ENCODE measurements around the gene EXOSC7. TPM values are rescaled to one million over a fixed set of nuclear protein-coding genes. Genes with fewer than 3 reads are reported as not detected.

Gene EXOSC7
- total and polyA plus RNA-seq, 7 donors = 27.8 to 54.8 (median 39.4) TPM

- ATAC-seq = no peak
- WGBS, 3 donors = 95 to 98% (median 96%) methylated on average over 3 of the region's 3 CpGs
These were observed 23.4 kb upstream of the EXOSC7 start for GRCh38 chr3:44952689-44953088.

DNA sequence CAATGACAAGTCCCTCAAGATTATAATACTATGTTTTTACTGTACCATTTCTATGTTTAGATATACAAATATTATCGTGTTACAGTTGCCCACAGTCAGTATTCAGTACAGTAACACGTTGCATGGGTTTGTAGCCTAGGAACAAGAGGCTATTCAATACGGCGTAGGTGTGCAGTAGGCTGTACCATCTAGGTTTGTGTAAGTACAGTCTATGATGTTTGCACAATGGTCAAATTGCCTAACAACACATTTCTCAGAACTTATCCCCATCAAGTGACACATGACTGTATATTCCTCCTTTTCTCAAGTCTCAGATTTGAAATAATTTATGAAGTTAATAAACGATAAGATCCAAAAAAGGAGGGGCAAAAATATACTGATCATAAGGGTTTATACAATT lies 21.7 kb upstream of the EXOSC7 start:
- H3K27me3 ChIP-seq (ENCODE audit: insufficient read depth in 3 of 3, low read length in 2 of 3) = no peaks in the 10 kb centered on the region
- no peak for TF ChIP-seq CTCF (IDR thresholded peaks at IDR 0.05)
- H3K27ac ChIP-seq = no peak overlapping the region
- ATAC-seq = peak in 1 of 4 donors; percentile 40
- peaks cover 0 to 27% of the 10 kb centered on the region in 2 donors for H3K36me3 ChIP-seq (ENCODE audit: insufficient read depth in 1 of 2, low read depth in 1 of 2)
- WGBS, 3 donors = 90 to 91% (median 91%) methylated on average over 5 of the region's 5 CpGs
- no peaks in the 10 kb centered on the region for H3K9me3 ChIP-seq
- DNase-seq = no peak
- intact Hi-C loops (cut with DNase I) = no loop called here
- H3K4me3 ChIP-seq = no peak overlapping the region
- H3K4me1 ChIP-seq = no peaks in the 10 kb centered on the region

More at GRCh38 chr3:44952689-44953088, 23.4 kb upstream of the EXOSC7 start:
- intact Hi-C loops (cut with DNase I) = no loop called here
- Histone ChIP-seq H3K4me1 (no peaks in the 10 kb centered on the region), H3K9me3 (no peaks in the 10 kb centered on the region), H3K27me3 (ENCODE audit: insufficient read depth in 3 of 3, low read length in 2 of 3) (no peaks in the 10 kb centered on the region), H3K27ac (no peak overlapping the region), H3K36me3 (ENCODE audit: insufficient read depth in 1 of 2, low read depth in 1 of 2) (peaks cover 0 to 12% of the 10 kb centered on the region in 2 donors), H3K4me3 (no peak overlapping the region)
- DNase-seq = no peak
- TF ChIP-seq CTCF (IDR thresholded peaks at IDR 0.05) = no peak

DNA sequence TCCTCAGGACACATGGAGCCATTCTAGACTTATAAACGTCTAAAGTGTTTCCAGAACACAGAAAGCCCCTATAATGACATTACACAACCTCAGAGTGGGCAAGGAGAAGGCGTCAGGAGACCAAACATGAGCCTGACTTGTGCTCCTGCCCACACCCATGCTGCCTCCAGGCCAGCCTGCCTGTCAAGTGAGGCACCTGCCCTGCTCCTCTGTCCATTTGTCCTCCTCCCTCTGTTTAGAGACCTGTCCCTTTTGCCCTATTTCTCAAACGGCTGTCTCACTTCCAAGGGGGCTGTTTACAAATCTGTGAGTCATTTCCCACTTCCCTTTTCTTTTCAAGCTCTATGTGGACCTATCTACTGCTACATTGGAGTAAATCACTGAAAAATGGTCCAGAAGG lies 21.1 kb upstream of the EXOSC7 start:
- 30 to 54% (median 53%) methylated on average over 3 of the region's 3 CpGs for whole genome bisulfite sequencing, 3 donors
- peak; percentile 39 to 88 (median 85) for ATAC-seq

GRCh38 chr3:44955917-44956316 lies 20.1 kb upstream of the EXOSC7 start:
- Histone ChIP-seq H3K36me3 (ENCODE audit: insufficient read depth in 1 of 2, low read depth in 1 of 2) (peaks cover 0 to 27% of the 10 kb centered on the region in 2 donors), H3K9me3 (no peaks in the 10 kb centered on the region), H3K27me3 (ENCODE audit: insufficient read depth in 3 of 3, low read length in 2 of 3) (no peaks in the 10 kb centered on the region), H3K27ac (no peak overlapping the region), H3K4me3 (no peak overlapping the region), H3K4me1 (no peaks in the 10 kb centered on the region)
- TF ChIP-seq CTCF (IDR thresholded peaks at IDR 0.05) = no peak
- 56 to 81% (median 75%) methylated on average over 1 of the region's 1 CpG for whole genome bisulfite sequencing, 3 donors
- ATAC-seq = no peak
- DNase-seq = no peak
- intact Hi-C loops (cut with DNase I) = no loop called here

More for the DNA sequence above, 21.1 kb upstream of the EXOSC7 start:
- no peaks in the 10 kb centered on the region for H3K27me3 ChIP-seq (ENCODE audit: insufficient read depth in 3 of 3, low read length in 2 of 3)
- H3K4me1 ChIP-seq = no peaks in the 10 kb centered on the region
- TF ChIP-seq CTCF (IDR thresholded peaks at IDR 0.05) = no peak
- peaks cover 0 to 27% of the 10 kb centered on the region in 2 donors for H3K36me3 ChIP-seq (ENCODE audit: insufficient read depth in 1 of 2, low read depth in 1 of 2)
- H3K27ac ChIP-seq = no peak overlapping the region
- no peaks in the 10 kb centered on the region for H3K9me3 ChIP-seq
- H3K4me3 ChIP-seq = no peak overlapping the region
- no peak for DNase-seq
- intact Hi-C loops (cut with DNase I) = no loop called here

GRCh38 chr3:44957986-44958385 lies 18.1 kb upstream of the EXOSC7 start:
- intact Hi-C loops (cut with DNase I) = no loop called here
- DNase-seq = no peak
- Histone ChIP-seq H3K4me3 (no peak overlapping the region), H3K4me1 (peaks cover 3% of the 10 kb centered on the region), H3K9me3 (no peaks in the 10 kb centered on the region), H3K27me3 (ENCODE audit: insufficient read depth in 3 of 3, low read length in 2 of 3) (no peaks in the 10 kb centered on the region), H3K36me3 (ENCODE audit: insufficient read depth in 1 of 2, low read depth in 1 of 2) (peaks cover 0 to 27% of the 10 kb centered on the region in 2 donors), H3K27ac (no peak overlapping the region)
- no peak for ATAC-seq
- TF ChIP-seq CTCF (IDR thresholded peaks at IDR 0.05) = no peak
- WGBS, 3 donors = 88 to 92% (median 90%) methylated on average over 4 of the region's 4 CpGs

Data from psoas muscle (tissue), 8 donors.